ENCODE results near the gene EXOC6.

- TF ChIP-seq CTCF (conservative IDR thresholded peaks at IDR 0.05) = no peak
- no peak for TF ChIP-seq EZH2 (IDR thresholded peaks at IDR 0.05; ENCODE audit: low read depth)
Observed at GRCh38 chr10:93085272-93085859, 237.0 kb downstream of the EXOC6 start.

Data from PC-9 (cell line).